Neural cell (in vitro differentiated cells): ENCODE results near the gene CRNKL1. TPM values are rescaled to one million over a fixed set of nuclear protein-coding genes. Genes with fewer than 3 reads are reported as not detected.

Experiments used
- H2AFZ ChIP-seq: fragments of 200-600, 300-800 bp; sonication (generic), shearing (Covaris generic); 2 replicates; pipeline ENCODE4 v1.6.0; 2014; ENCODE audit warnings: low read depth, mild to moderate bottlenecking, antibody characterized with exemption, low read length, moderate library complexity
- H3F3A ChIP-seq: fragments of 200-600 bp; shearing (Covaris generic); 2 replicates; pipeline ENCODE4 v1.6.1; 2016; ENCODE audit warnings: mild to moderate bottlenecking, moderate library complexity, mixed read lengths, antibody characterized with exemption, low read length; ENCODE audit not compliant: insufficient read depth, poor library complexity, severe bottlenecking
- H3K27ac ChIP-seq: fragments of 200-600, 300-800 bp; sonication (generic), shearing (Covaris generic); 2 replicates; pipeline ENCODE4 v1.5.1; 2014; ENCODE audit warnings: mild to moderate bottlenecking, low read length, moderate library complexity
- H3K27me3 ChIP-seq: fragments of 300-800, 200-600 bp; sonication (generic), shearing (Covaris generic); 2 replicates; pipeline ENCODE4 v1.6.0; 2014; ENCODE audit warnings: mild to moderate bottlenecking, low read depth, low read length, moderate library complexity; ENCODE audit not compliant: insufficient read depth
- H3K36me3 ChIP-seq: fragments of 300-800, 200-600 bp; sonication (generic), shearing (Covaris generic); 2 replicates; pipeline ENCODE4 v1.5.1; 2014; ENCODE audit warnings: mild to moderate bottlenecking, antibody characterized with exemption, low read length, moderate library complexity; ENCODE audit not compliant: insufficient read depth
- H3K4me2 ChIP-seq: fragments of 300-800, 200-600 bp; sonication (generic), shearing (Covaris generic); 2 replicates; pipeline ENCODE4 v1.6.0; 2014; ENCODE audit warnings: mild to moderate bottlenecking, low read length
- H3K4me3 ChIP-seq: fragments of 300-800, 200-600 bp; sonication (generic), shearing (Covaris generic); 2 replicates; pipeline ENCODE4 v1.5.1; 2014; ENCODE audit warnings: mild to moderate bottlenecking, low read length, moderate library complexity
- H3K79me2 ChIP-seq: fragments of 200-600 bp; shearing (Covaris generic); replicated peaks from 2 replicates; pipeline ENCODE4 v1.6.0; 2014; ENCODE audit warnings: mild to moderate bottlenecking, low read length, moderate library complexity; ENCODE audit not compliant: insufficient read depth
- H3K9ac ChIP-seq: fragments of 300-800, 200-600 bp; sonication (generic), shearing (Covaris generic); 2 replicates; pipeline ENCODE4 v1.6.1; 2016; ENCODE audit warnings: mild to moderate bottlenecking, low read length, mixed read lengths
- H3K9me2 ChIP-seq: fragments of 200-600 bp; shearing (Covaris generic); 2 replicates; pipeline ENCODE4 v1.6.1; 2016; ENCODE audit warnings: mild to moderate bottlenecking, low read length, mixed read lengths; ENCODE audit not compliant: insufficient read depth
- H3K9me3 ChIP-seq: fragments of 200-600, 300-800 bp; sonication (generic), shearing (Covaris generic); 2 replicates; pipeline ENCODE4 v1.6.1; 2016; ENCODE audit warnings: mild to moderate bottlenecking, mixed run types, low read length, moderate library complexity, mixed read lengths
- H4K20me1 ChIP-seq: fragments of 200-600 bp; shearing (Covaris generic); 2 replicates; pipeline ENCODE4 v1.6.1; 2016; ENCODE audit warnings: mild to moderate bottlenecking, mixed run types; ENCODE audit not compliant: insufficient read depth
- CTCF ChIP-seq: fragments of 450-650 bp; IDR thresholded peaks from 2 replicates; pipeline ENCODE4 v1.5.1; 2014; ENCODE audit warnings: antibody characterized with exemption, mild to moderate bottlenecking, moderate library complexity; ENCODE audit not compliant: poor library complexity, severe bottlenecking
- EP300 ChIP-seq: fragments of 450-650 bp; conservative IDR thresholded peaks from 2 replicates; pipeline ENCODE4 v1.6.1; 2014; ENCODE audit warnings: antibody characterized with exemption, mild to moderate bottlenecking, moderate library complexity; ENCODE audit not compliant: poor library complexity, severe bottlenecking
- EZH2 ChIP-seq: fragments of 200-600, 300-800 bp; shearing (Covaris generic), sonication (generic); IDR thresholded peaks from 2 replicates; pipeline ENCODE4 v1.6.1; 2014; ENCODE audit warnings: antibody characterized with exemption, low read length, borderline replicate concordance, mild to moderate bottlenecking; ENCODE audit not compliant: insufficient read depth, poor library complexity, severe bottlenecking
- MXI1 ChIP-seq: fragments of 450-650 bp; conservative IDR thresholded peaks from 2 replicates; pipeline ENCODE4 v1.6.1; 2014; ENCODE audit warnings: antibody characterized with exemption, mild to moderate bottlenecking; ENCODE audit not compliant: poor library complexity, severe bottlenecking
- POLR2AphosphoS5 ChIP-seq: IDR thresholded peaks from 2 replicates; pipeline ENCODE4 v1.6.1; 2012
- RAD21 ChIP-seq: fragments of 450-650 bp; conservative IDR thresholded peaks from 2 replicates; pipeline ENCODE4 v1.6.1; 2014; ENCODE audit warnings: antibody characterized with exemption, mild to moderate bottlenecking, moderate library complexity
- REST ChIP-seq: IDR thresholded peaks from 2 replicates; pipeline ENCODE4 v1.6.1; 2012; ENCODE audit warnings: borderline replicate concordance
- SMC3 ChIP-seq: fragments of 450-650 bp; conservative IDR thresholded peaks from 2 replicates; pipeline ENCODE4 v1.6.1; 2014; ENCODE audit warnings: antibody characterized with exemption, mild to moderate bottlenecking, moderate library complexity; ENCODE audit not compliant: poor library complexity
- polyA plus RNA-seq: library from polyadenylated mRNA; depleted of rRNA; stranded (reverse); fragments of >200 nt; gene quantifications from 2 replicates; pipeline ENCODE4 v1.2.3, GENCODE V29; 2014

CRNKL1 gene
- polyA plus RNA-seq, 1 donor from 2014 or later = 27.0 TPM

GRCh38 chr20:19993958-19994669 is 58.2 kb downstream of the CRNKL1 start:
- Histone ChIP-seq H3K9ac (no peak overlapping the region), H3K9me2 (no peaks in the 10 kb centered on the region), H3K4me3 (no peak overlapping the region), H3K27ac (no peak overlapping the region), H3K9me3 (no peaks in the 10 kb centered on the region), H3K27me3 (no peaks in the 10 kb centered on the region), H3F3A (no peaks in the 10 kb centered on the region), H2AFZ (no peak overlapping the region), H4K20me1 (no peaks in the 10 kb centered on the region), H3K4me2 (no peak overlapping the region), H3K36me3 (no peaks in the 10 kb centered on the region), H3K79me2 (no peaks in the 10 kb centered on the region)
- TF ChIP-seq EP300 (no peak), MXI1 (no peak), EZH2 (no peak), SMC3 (no peak), REST (no peak), CTCF (no peak)

GRCh38 chr20:19992996-19993908 is 59.0 kb downstream of the CRNKL1 start:
- Histone ChIP-seq H3K36me3 (no peaks in the 10 kb centered on the region), H3K27me3 (no peaks in the 10 kb centered on the region), H3F3A (no peaks in the 10 kb centered on the region), H3K27ac (no peak overlapping the region), H4K20me1 (no peaks in the 10 kb centered on the region), H3K4me3 (no peak overlapping the region), H3K9ac (no peak overlapping the region), H3K79me2 (no peaks in the 10 kb centered on the region), H3K4me2 (no peak overlapping the region), H3K9me3 (no peaks in the 10 kb centered on the region), H2AFZ (no peak overlapping the region), H3K9me2 (no peaks in the 10 kb centered on the region)
- TF ChIP-seq POLR2AphosphoS5 (no peak), RAD21 (no peak), SMC3 (no peak)
